HEK293T (cell line): ENCODE measurements around the gene ADAMTS4.
"Not testable (repeated sequence)": the region's sequence is repeated elsewhere in the genome, so short reads cannot be mapped to it uniquely, and the experiment has no call there.

Experiments
- CTCF ChIA-PET: fragments of 350-600 bp; formaldehyde crosslinking; extraction: SDS; loops from one replicate; lab custom pipeline; 2021; ENCODE audit warnings: antibody characterized with exemption, inconsistent platforms; lab: Yijun Ruan, JAX
- POLR2A ChIA-PET: fragments of 350-600 bp; formaldehyde crosslinking; extraction: SDS; loops from one replicate; lab custom pipeline; 2020; ENCODE audit warnings: antibody characterized with exemption, inconsistent platforms; lab: Yijun Ruan, JAX
- DNase-seq: peaks from one replicate; pipeline ENCODE4 v3.0.0; 2012; ENCODE audit warnings: mixed read lengths; ENCODE audit errors: extremely low spot score
- ARNT ChIP-seq: fragments of 450-650 bp; IDR thresholded peaks from 2 replicates; pipeline ENCODE4 v1.6.1; 2017; ENCODE audit warnings: mild to moderate bottlenecking
- BHLHE40 ChIP-seq: fragments of 450-650 bp; IDR thresholded peaks from 2 replicates; pipeline ENCODE4 v1.6.1; 2016; ENCODE audit warnings: mild to moderate bottlenecking, moderate library complexity, borderline replicate concordance
- CTBP1 ChIP-seq: fragments of 450-650 bp; IDR thresholded peaks from 2 replicates; pipeline ENCODE4 v1.6.1; 2016; ENCODE audit warnings: borderline replicate concordance
- ELF4 ChIP-seq: fragments of 450-650 bp; IDR thresholded peaks from 2 replicates; pipeline ENCODE4 v1.6.1; 2017; ENCODE audit warnings: antibody characterized with exemption
- FOXA1 ChIP-seq: fragments of 450-650 bp; IDR thresholded peaks from 2 replicates; pipeline ENCODE4 v1.6.1; 2016; ENCODE audit warnings: mild to moderate bottlenecking
- FOXK2 ChIP-seq: fragments of 450-650 bp; IDR thresholded peaks from 2 replicates; pipeline ENCODE4 v1.6.1; 2016; ENCODE audit warnings: mild to moderate bottlenecking
- FOXM1 ChIP-seq: fragments of 450-650 bp; IDR thresholded peaks from 2 replicates; pipeline ENCODE4 v1.6.1; 2017; ENCODE audit warnings: mild to moderate bottlenecking, borderline replicate concordance
- HDGF ChIP-seq: fragments of 450-650 bp; IDR thresholded peaks from 2 replicates; pipeline ENCODE4 v1.6.1; 2017; ENCODE audit warnings: antibody characterized with exemption, borderline replicate concordance
- L3MBTL2 ChIP-seq: fragments of 450-650 bp; conservative IDR thresholded peaks from 2 replicates; pipeline ENCODE4 v1.6.1; 2016; ENCODE audit warnings: mild to moderate bottlenecking
- LEF1 ChIP-seq: fragments of 450-650 bp; IDR thresholded peaks from 2 replicates; pipeline ENCODE4 v1.6.1; 2017; ENCODE audit warnings: mild to moderate bottlenecking, borderline replicate concordance
- NFRKB ChIP-seq: fragments of 450-650 bp; IDR thresholded peaks from 2 replicates; pipeline ENCODE4 v1.6.1; 2016; ENCODE audit warnings: mild to moderate bottlenecking, moderate library complexity
- PKNOX1 ChIP-seq: fragments of 450-650 bp; IDR thresholded peaks from 2 replicates; pipeline ENCODE4 v1.6.1; 2016
- SP1 ChIP-seq: fragments of 450-650 bp; IDR thresholded peaks from 2 replicates; pipeline ENCODE4 v1.6.1; 2017
- SUZ12 ChIP-seq: fragments of 450-650 bp; IDR thresholded peaks from 2 replicates; pipeline ENCODE4 v1.6.1; 2016; ENCODE audit warnings: mild to moderate bottlenecking
- TARDBP ChIP-seq: fragments of 450-650 bp; IDR thresholded peaks from 2 replicates; pipeline ENCODE4 v1.6.1; 2016
- ZNF384 ChIP-seq: fragments of 450-650 bp; IDR thresholded peaks from 2 replicates; pipeline ENCODE4 v1.6.1; 2016

The ADAMTS4 gene

GRCh38 chr1:161227196-161227871, 28.5 kb upstream of the ADAMTS4 start:
- TF ChIP-seq SP1: no peak
- TF ChIP-seq HDGF: peak; percentile 65; the same call in 1 of the 2 replicates
- ChIA-PET POLR2A (interaction anchor here (0.9 kb wide), 1 partner anchor 25 kb away, joined by 3 read pairs; the partner anchor contains the start of gene NDUFS2), CTCF (interaction anchor here (0.5 to 2.7 kb wide), 11 partner anchors 13 to 155 kb away, joined by 3 to 10 read pairs (median 4); partner anchors contain the start of gene NDUFS2)
- DNase-seq: peak; percentile 82

- ChIA-PET POLR2A (interaction anchor here (0.9 kb wide), 1 partner anchor 25 kb away, joined by 3 read pairs; the partner anchor contains the start of gene NDUFS2), CTCF (interaction anchor here (0.5 to 2.7 kb wide), 11 partner anchors 14 to 155 kb away, joined by 3 to 10 read pairs (median 4); partner anchors contain the start of genes ADAMTS4 and NDUFS2)
- no peak for TF ChIP-seq SUZ12
- no peak for TF ChIP-seq FOXK2
- TF ChIP-seq L3MBTL2: no peak
- TF ChIP-seq PKNOX1: no peak
- TF ChIP-seq ARNT: no peak
- TF ChIP-seq FOXA1: no peak
- no peak for TF ChIP-seq SP1
- TF ChIP-seq LEF1: no peak
- no peak for TF ChIP-seq FOXM1
- no peak for TF ChIP-seq NFRKB
- no peak for TF ChIP-seq ZNF384
- no peak for TF ChIP-seq ELF4
- no peak for TF ChIP-seq CTBP1
- TF ChIP-seq TARDBP: no peak
- TF ChIP-seq HDGF: no peak
- DNase-seq: no peak
Measured at GRCh38 chr1:161226759-161227158, 27.9 kb upstream of the ADAMTS4 start.

GRCh38 chr1:161226320-161226711, 27.5 kb upstream of the ADAMTS4 start:
- CTCF ChIA-PET: interaction anchor here (0.8 to 2.7 kb wide), 14 partner anchors 14 to 160 kb away, joined by 3 to 10 read pairs (median 4); partner anchors contain the start of genes ADAMTS4 and NDUFS2
- no peak for DNase-seq
- no peak for TF ChIP-seq NFRKB
- TF ChIP-seq BHLHE40: no peak
- TF ChIP-seq FOXK2: no peak
- no peak for TF ChIP-seq ARNT
- TF ChIP-seq SUZ12: no peak
- POLR2A ChIA-PET: interaction anchor here (0.8 to 1.3 kb wide), 11 partner anchors 15 to 174 kb away, joined by 3 to 25 read pairs (median 3); partner anchors contain the start of genes ADAMTS4, NDUFS2 and PPOX

DNA sequence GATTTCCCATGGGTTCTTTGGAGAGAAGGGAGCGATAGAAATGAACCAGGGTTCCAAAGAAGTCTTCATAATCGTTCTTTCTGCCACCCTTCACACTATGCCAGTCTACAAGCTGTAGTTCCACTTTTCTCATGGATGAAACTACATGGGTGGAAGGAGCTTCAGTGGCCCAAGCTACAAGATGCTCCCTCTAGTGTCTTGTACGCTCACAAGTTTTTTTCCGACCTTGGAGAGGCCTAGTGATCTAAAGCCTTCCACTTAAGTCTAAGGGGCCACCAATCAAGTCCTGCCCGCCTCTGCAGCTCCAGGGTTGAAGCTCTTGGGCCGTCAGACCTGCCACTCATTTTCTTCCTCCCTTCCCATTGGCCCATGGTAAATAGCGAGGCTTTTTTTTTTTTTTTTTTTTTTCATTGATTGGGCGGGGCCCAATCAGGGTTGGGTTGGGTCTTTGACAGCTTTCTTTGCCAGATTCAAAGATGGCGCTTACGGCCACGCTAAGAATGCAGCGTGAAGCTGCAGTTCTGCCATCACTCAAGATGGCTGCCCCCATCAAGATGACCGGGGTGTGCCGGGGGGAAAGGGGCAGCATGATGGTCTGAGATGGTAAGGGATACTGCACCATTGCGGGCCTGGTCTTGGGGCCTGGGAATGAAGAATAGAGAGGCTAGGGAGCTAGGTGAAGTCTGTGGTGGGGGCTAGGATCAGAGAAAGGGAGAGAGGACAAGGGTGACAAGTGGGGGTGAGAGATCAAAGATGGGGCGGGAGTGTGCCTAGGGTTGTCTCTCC, 26.9 kb upstream of the ADAMTS4 start, which contains the start of gene TOMM40L:
Gene TOMM40L, plus strand, starts transcription at position 527 of the 786 bp plus-strand sequence. CDS start 430 bp downstream, outside the sequence.
- POLR2A ChIA-PET: interaction anchor here (0.7 to 1.3 kb wide), 20 partner anchors 10 to 174 kb away, joined by 3 to 25 read pairs (median 3); partner anchors contain the start of genes ADAMTS4, FCER1G, NDUFS2 and PPOX
- TF ChIP-seq LEF1 (no peak), FOXK2 (no peak), BHLHE40 (no peak), SP1 (no peak), ELF4 (no peak), TARDBP (no peak), HDGF (no peak), L3MBTL2 (0 out of 2 replicates have a peak, but pooled peaks have one; percentile 34), PKNOX1 (peak; percentile 100), CTBP1 (no peak), NFRKB (peak; percentile 81), FOXA1 (no peak), ZNF384 (peak; percentile 100), FOXM1 (no peak)
- DNase-seq: peak; percentile 99
- CTCF ChIA-PET: interaction anchor here (0.6 to 2.7 kb wide), 15 partner anchors 14 to 214 kb away, joined by 3 to 10 read pairs (median 4); partner anchors contain the start of gene ADAMTS4

DNA sequence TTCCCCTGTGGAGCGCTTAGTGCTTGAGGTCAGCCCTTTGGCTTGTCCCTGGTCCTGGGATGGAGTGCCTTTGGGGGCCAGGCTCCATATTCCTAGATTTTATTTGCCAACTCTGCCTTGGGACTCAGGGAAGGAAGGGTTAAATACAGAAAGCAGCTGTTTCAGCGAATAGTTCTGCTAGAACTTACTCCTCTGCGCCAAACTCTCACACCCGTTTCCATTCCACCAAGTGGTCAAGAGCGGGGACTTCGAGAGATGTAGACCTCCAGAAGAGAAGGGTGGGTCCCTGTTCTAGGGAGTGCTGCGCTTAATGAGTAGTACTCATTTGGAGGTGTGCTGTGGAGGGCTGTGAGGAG, 26.3 kb upstream of the ADAMTS4 start:
- peak; percentile 32 for DNase-seq
- CTCF ChIA-PET: interaction anchor here (0.6 to 2.7 kb wide), 12 partner anchors 14 to 215 kb away, joined by 3 to 10 read pairs (median 4); partner anchors contain the start of gene ADAMTS4
- TF ChIP-seq FOXA1 (no peak), PKNOX1 (no peak), CTBP1 (no peak), SUZ12 (no peak), L3MBTL2 (no peak), FOXM1 (no peak), LEF1 (no peak)
- POLR2A ChIA-PET: interaction anchor here (0.7 to 1.3 kb wide), 18 partner anchors 9 to 175 kb away, joined by 3 to 25 read pairs (median 4); partner anchors contain the start of genes ADAMTS4, FCER1G, NDUFS2 and PPOX

DNA sequence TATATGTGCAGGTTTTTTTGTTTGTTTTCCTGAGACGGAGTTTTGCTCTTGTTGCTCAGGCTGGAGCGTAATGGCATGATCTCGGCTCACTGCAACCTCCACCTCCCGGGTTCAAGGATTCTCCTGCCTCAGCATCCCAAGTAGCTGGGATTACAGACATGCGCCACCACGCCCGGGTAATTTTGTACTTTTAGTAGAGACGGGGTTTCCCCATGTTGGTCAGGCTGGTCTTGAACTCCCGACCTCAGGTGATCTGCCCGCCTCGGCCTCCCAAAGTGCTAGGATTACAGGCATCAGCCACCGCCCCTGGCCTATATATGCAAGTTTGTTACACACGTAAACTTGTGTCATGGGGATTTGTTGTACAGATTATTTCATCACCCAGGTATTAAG, 25.8 kb upstream of the ADAMTS4 start:
- POLR2A ChIA-PET: interaction anchor here (1.0 to 1.3 kb wide), 3 partner anchors 9 to 165 kb away, joined by 3 to 9 read pairs (median 8); partner anchors contain the start of gene FCER1G
- DNase-seq, CTCF ChIA-PET: not testable (repeated sequence)
